ENCODE measurements around the gene OLFM1.
"Not testable (repeated sequence)": the region's sequence is repeated elsewhere in the genome, so short reads cannot be mapped to it uniquely, and the experiment has no call there.

The OLFM1 gene

DNA sequence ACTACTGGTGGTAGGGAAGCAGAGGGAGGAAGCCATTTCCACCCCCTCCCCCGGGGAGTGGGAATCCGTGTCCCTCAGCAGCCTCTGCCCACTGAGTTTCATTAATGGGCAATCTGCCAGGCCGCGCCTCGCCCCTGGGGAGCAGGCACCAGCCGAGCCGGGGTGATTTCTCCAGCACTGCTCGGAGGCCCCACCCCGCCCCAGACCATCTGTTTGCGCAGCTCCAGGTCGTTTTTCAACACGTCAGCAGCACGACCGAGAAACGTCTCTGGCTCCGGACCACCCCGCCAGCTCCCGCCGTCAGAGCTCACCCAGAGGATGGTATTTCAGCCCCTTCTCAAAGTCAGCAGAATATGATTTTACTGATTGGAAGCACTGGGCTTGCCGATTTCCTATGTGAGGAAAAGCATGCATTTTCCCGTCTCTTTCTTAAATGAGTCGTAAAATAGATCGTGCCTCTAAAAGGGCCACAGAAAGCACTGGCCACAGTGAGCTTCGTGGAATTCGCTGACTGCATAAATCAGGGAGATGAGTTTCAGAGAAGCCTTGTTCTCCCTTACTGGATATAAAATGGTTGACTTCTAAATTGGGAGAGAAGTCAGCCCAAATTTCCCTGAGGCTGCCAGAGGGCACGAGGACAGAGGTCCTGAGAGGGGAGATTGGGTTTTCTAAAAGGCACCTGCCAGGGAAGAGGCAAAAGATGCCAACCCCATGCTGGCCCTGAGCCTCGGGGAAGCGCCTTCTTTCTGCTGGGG, 47.0 kb downstream of the OLFM1 start:
- no peak for DNase-seq (ENCODE audit: low spot score)

DNA sequence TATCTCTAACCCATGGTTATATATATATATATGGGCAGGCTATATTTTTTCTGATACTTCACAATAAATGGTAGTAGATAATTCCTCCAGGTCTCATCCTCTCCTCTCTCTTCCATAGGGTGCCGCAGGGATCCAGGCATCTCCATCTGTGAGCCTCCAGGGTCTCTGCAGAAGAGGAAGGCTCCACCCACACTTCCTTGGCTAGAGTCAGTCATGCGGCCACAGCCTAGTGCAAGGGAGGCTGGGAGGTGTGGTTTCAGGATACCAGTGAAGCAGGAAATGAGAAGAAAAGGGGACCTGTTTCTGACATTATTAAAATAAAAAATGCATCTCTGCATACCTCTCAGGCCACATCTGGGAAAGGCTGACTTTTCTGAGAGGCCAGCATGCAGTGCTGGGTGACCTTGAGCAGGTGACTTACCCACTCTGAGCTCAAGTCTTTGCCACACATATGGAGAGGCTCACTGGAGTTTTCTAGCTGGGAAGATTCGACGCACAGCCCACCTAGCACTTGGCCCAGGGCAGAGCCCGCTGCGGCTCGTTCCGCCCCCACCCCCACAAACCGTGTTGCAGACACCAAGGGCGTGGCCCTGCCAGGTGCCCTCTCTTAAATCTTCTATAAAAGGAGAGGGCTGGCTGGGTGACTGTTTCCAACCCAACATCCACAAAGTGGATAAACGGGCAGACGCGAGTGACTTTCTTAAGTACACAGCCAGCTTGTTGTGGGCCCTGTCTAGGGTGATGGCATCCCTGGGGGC, 47.9 kb downstream of the OLFM1 start:
- no peak for DNase-seq (ENCODE audit: low spot score)

DNA sequence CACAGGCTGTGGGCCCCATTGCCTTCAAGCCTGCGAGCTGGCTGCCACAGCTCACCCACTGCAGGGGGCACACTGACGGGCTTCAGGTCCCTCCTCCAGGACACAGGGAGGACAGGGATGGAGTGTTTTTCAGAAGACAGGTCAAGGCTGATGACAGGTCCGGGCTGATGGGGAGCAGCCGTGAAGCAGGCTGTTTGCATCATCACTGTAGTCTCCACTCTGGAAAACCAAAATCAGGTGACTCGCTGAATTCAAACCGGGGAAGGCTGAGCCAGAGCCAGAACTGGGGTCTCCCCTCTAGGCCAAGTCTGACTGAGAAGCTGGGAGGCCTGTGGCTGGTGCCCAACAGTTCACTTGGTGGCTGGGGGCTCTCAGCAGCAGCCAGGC, 48.5 kb downstream of the OLFM1 start:
- DNase-seq (ENCODE audit: low spot score), result no peak

DNA sequence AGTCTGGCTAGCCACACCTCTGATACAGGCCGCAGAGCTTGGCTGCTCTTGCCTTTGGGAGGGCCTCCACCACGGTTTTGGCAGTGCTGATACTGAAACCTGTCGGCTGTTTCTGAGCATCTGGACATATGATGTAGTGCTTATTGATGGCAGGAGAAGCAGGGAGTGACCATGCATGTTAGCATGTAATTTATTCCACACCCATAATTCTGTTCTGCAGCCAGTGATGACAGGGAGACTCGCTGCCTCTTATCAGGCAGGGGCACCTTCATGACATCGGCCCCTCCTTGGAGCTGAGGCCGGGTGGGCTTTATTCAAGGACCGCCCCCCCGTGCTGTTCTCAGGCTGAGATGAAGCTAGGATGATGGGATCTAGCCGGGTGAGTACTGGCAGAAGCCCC, 49.0 kb downstream of the OLFM1 start:
- DNase-seq (ENCODE audit: low spot score), result no peak

DNA sequence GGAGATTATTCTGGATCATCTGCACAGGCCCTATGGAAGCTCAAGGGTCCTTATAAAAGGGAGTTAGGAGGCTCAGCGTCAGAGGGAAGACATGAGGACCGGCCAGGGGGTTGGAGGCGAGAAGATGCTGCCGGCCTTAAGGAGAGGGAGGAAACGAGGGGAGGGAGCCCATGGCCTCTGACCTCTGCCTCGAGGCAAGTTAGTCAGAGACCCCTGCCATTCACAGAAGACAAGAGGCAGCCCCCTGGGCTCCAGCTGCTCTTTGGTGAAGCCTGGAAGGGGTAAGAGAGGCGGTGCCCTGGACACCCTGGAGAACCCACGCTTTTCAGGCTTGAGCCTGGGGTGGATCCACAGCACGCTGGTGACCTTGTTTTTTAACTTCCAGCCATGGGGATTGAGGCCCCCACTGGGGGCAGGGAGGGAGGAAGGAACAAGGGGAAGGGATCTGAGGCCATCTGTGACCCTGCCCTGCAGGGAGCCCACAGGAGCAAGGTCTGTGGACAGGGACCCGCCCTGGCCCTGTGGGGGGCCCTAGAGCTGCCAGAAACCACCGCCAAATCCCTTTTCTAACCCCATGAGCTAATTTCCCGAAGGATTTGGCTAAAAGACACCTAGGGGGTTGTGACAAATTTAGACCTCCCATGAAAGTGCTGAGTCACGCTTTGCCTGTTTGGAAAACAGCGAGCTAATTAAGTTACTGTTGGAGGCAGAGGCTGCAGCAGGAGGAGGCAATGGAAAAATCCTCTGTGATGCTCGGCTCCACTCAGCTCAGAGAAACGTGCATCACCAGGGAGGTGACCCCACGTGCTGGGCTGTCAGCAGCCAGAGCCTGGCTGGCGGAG, 49.7 kb downstream of the OLFM1 start:
- no peak for DNase-seq (ENCODE audit: low spot score)

DNA sequence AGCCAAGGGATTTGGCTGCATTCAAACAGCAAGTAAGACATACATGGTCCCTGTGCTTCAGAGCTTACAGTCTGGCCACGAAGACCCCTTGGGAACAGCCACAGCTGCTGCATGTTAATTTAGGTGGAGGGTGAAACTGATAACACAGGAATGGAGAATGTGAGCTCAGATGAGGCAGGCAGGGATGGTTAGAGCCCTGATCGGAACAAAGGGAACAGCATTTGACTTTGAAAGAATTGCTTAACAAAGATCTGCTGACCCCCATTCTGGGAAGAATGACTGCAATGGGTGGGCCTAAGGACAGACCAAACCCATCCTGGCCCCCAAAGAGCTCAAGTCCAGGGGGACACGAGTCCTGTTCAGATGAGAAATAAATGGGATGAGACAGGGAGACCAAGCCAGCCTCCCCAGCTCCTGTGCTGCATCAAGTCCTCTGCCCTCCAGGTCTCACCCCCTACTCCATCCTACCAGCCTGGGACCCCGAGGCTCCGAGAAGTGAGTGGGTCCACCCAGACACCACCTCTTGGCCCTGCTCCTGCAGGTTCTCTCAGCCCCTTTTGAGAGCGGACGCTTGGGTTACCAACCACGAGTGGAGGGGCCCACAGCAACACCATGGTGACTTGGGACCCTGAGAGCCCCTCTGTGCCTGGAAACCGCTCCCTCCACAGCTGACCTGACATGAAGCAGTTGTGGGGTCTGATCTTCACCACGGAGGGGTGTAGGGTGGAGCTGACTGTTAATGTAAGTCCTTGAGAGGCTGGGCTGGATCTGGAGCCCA, 50.8 kb downstream of the OLFM1 start:
- DNase-seq (ENCODE audit: low spot score), result no peak

DNA sequence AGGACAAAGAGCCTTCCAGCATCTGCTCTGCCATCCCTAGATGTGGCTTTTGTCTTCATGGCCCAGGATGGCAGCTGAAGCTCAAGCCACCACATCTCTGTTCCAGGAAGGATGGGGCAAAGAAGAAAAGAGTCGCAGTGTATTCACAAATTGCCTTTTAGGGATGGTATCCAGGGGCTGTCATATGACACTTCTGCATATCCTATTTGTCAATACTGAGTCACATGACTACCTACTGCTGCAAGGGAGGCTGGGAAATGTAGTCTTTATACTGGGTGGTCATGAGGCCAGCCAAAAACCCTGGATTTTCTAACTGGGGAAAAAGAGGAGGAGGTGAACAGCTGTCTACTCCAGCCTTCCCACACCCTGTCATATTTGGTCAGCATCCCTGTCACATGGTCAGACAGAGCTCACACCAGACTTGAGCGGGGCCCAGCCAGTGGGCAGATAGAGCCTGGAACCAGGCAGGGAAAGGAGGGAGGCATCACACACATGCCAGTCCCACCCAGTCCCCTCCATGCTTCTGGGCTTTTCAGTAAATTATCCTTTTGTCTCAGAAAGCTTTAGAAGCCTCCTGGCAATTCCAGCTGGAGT, 52.0 kb downstream of the OLFM1 start:
- DNase-seq (ENCODE audit: low spot score), result no peak

DNA sequence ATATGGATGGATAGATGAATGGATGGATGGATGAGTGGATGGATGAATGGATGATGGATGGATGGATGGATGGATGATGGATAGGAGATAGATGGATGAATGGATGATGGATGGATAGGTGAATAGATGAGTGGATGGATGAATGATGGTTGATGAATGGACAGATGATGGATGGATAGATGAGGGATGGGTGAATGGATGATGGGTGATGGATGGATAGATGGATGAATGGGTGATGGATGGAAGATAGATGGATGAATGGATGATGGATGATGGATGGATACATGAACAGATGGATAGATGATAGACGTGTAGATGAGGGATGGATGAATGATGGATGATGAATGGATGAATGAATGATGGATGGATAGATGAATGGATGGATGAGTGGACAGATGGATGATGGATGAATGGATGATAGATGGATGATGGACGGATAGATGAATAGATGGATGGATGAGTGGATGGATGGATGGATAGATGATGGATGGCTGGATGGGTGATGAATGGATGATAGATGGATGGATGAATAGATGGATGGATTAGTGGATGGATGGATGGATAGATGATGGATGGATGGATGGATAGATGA, 53.8 kb downstream of the OLFM1 start:
- DNase-seq (ENCODE audit: low spot score), result no peak

DNA sequence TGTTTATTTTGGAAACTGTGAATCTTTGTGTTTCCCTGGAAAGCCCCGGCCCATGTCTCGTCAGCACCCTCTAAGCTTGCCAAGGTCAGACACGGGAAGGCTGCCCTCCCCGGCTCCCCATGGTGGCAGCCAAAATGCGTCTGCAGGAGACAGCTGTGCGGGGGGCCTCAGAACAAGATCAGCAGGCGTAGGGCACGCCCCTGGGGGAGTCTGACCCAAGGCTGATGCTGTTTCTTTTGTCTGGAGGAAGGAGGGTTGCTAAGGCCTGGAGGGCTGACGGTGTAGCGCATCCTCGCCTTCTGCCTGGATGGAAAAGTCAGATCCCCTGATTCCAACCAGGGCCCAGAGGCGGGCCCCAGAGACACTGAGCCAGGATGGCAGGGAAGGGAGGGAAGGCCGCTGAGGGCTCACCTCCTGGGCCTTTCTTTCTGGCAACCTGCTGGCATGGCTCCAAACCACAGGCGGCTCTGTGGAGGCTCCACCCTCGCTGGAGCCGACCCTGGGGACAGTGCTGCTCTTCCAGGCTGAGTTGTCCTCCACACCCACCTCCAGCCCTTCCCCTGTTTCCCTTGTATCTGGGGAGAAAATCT, 57.2 kb downstream of the OLFM1 start:
- no peak for DNase-seq (ENCODE audit: low spot score)

- no peak for DNase-seq (ENCODE audit: low spot score)
Measured at GRCh38 chr9:135145312-135145711, 57.8 kb downstream of the OLFM1 start.

GRCh38 chr9:135146241-135146640, 58.8 kb downstream of the OLFM1 start:
- no peak for DNase-seq (ENCODE audit: low spot score)

DNA sequence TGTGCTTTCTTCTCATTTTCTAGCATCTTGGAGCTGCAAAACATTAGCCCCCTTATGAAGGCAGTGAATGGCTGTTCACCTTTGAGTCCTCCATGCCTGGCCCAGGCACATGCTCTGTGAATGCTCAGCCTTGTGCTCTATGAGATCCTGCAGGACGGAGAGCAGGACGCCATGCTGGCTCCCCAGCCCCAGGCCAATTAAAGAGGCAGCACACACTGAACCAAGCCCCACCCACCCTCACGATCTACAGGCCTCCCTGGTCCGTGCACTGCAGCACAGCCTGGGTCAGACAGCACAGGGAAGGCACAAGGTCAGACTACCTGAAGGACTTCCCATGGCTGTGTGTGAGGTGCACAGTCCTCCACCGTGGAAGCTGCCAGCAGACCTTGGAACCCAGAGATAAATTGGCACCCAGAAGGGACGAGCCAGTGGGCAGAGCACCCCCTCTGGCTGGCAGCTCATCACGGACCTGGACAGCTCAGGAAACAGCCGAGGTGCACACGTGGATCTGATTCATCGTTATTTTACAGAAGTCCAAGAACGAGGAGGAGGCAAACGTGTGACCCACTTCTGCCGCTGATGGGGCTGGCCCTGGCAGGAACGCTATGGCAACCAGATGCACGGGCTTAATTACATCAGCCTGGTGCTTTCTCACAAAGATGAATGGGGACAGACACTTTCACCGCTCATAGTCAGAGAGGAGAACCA, 59.5 kb downstream of the OLFM1 start:
- DNase-seq (ENCODE audit: low spot score), result no peak

DNA sequence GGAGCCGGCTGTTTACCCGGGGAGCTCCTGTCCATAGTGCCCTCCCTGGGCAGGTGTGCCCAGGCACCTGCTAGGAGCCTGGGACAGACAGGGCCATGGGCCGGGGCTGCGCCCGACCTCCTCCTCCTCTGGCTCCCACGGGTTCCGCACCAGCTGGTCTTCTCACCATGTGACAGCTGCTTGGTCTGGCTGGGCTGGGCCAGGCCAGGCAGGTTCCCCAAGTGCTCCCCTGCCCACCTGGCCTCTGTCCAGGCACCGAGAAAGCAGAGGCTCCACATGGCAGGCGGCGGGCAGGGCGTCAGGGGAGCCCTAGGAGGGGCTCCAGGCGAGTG, 60.0 kb downstream of the OLFM1 start:
- DNase-seq (ENCODE audit: low spot score), result no peak

DNA sequence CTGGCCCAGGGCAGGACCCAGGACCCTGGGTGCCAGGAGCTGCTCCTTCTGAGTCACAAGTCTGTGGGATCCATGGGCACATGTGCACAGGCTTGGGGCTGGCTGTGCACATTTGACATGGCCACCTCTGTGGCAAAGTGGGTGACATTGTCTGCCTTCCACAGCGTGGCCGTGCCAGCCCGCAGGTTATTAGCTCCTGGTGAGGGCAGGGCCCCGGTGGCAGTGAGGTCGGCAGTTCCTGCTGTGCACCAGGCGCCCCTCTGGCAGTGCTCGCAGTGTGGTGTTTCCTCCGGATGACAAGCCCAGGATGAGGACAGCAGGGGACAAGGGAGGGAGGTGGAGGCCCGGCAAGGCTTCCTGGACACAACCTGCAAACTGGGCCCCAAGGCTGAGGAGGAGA, 60.5 kb downstream of the OLFM1 start:
- no peak for DNase-seq (ENCODE audit: low spot score)

DNA sequence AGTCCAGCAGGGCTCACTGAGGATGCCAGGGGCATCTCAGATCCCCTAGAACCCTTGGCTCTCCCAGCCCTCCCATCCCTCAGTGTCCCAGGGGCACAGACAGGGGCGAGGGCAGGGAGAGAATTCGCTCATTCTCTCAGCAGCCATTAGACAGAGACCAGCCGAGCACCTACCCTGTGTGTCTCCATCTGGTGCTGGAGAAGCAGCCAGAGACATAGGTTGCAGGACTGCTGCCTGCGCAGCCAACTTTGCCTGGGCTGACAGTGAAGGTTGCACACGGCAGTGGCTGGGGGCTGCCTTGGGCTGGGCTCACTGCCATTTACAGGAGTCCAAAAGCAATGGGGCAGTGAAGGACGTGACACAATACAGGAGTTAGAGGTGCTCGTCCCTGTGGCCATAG, 60.9 kb downstream of the OLFM1 start:
- no peak for DNase-seq (ENCODE audit: low spot score)

DNA sequence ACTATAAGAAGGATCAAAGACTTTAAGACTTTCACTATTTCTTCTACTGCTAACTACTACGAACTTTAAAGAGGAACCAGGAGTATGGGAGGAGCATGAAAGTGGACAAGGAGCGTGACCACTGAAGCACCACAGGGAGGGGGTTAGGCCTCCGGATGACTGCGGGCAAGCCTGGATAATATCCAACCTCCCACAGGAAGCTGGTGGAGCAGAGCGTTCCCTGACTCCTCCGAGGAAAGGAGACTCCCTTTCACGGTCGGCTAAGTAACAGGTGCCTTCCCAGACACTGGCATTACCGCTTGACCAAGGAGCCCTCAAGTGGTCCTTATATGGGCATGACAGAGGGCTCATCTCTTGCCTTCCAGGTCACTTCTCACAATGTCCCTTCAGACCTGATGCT, 62.4 kb downstream of the OLFM1 start:
- not testable (repeated sequence) for DNase-seq (ENCODE audit: low spot score)

DNA sequence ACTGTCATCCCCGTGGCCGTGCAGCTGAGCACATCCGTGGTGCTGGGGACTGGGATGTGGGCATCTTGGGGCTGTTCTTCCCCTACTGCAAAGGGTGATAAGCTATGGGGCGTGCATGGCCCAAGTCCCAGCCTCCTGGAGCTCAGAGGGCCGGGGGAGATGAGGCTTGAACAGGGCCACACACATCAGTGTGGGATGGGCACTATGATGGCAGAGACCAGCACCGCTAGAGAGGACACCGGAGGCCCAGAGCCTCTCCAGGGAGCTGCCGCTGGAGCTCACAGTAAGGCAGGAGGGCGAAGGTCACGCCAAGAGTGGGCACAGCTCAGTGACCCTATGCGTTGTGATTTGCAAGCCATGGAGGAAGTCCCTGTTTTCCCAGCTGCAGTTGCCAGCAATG, 63.5 kb downstream of the OLFM1 start:
- no peak for DNase-seq (ENCODE audit: low spot score)

DNA sequence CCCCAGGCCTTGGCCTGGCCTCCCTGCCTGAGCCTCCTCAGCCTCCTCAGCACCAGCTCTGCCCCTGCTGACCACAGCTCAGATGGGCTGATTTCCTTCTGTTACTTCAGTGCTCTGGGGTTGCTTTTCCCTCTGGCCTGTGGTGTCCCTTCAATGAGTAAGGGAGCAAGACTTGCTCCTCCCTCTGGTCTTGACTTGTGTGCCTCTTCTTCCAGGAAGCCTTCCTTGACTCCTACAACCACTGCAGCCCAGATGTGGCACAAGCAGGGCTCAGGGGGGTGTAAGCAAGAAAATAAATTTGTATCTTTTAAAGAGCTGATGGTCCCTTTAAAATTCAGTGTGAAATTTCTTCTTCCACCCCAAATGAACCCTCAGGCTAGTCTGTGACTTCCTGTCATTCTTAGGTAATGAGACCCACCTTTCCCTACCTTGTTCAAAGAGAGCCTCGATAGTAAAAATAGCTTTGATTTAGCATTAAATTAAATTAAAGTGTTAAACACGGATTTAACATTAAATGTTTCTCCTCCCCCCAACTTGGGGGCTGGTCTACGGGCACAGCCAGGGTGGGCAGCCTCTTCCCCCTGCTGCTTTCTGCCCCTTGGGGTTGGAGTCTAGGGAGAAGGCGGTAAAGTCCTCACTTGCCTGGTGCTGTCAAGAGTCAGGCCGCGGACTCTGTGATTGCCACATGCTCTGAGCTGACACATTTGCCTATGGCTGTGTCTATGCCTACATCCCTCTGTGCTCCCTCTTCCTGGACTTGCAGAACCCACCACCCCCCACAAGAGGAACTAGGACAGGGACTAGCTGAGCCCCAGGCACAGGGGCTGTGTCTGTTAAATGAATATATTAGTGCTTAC, 64.5 kb downstream of the OLFM1 start:
- DNase-seq (ENCODE audit: low spot score), result no peak

DNA sequence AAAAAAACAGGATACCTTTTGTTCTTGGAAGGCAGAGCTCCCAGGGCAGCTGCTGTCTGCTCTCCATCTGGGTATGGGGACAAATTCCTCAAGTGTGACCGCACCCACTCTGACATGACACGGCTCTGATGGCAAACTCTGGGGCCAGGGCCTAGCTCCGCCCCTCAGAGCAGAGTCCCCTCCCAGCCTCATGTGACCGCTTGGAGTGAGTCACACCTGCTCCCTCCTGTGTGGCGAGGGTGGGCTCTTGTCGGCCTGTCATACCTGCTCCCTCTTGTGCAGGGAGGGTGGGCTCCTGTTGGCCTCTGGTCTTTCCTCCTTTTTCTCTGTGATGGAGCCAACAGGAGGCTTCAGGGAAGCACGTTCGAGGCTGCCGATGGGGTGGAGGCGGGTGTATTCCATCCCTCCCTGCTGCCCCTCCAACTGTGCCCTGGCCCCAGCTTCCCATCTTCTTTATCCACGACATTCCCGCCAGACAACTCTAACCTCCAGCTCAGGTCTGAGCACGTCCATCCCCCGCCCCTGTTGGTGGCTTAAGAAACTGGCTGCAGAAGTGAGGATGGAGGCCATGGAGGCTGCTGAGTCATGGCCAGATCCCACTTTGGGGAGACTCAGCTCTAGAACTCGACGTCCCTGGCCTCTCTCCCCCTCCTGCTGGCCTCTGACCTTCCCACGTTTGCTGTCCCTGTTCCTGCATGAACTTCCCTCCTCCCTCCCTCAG, 65.3 kb downstream of the OLFM1 start:
- no peak for DNase-seq (ENCODE audit: low spot score)

Data from CD4-positive, alpha-beta T cell treated with Interleukin-6 at 100 ng/mL for 8 hours (primary cell).